Neural cell (in vitro differentiated cells): ENCODE results near the gene KLF12. TPM values are rescaled to one million over a fixed set of nuclear protein-coding genes. Genes with fewer than 3 reads are reported as not detected.

ENCODE experiments used
- H2AFZ ChIP-seq: fragments of 200-600, 300-800 bp; sonication (generic), shearing (Covaris generic); 2 replicates; pipeline ENCODE4 v1.6.0; 2014; ENCODE audit warnings: low read depth, mild to moderate bottlenecking, antibody characterized with exemption, low read length, moderate library complexity
- H3F3A ChIP-seq: fragments of 200-600 bp; shearing (Covaris generic); 2 replicates; pipeline ENCODE4 v1.6.1; 2016; ENCODE audit warnings: mild to moderate bottlenecking, moderate library complexity, mixed read lengths, antibody characterized with exemption, low read length; ENCODE audit not compliant: insufficient read depth, poor library complexity, severe bottlenecking
- H3K27ac ChIP-seq: fragments of 200-600, 300-800 bp; sonication (generic), shearing (Covaris generic); 2 replicates; pipeline ENCODE4 v1.5.1; 2014; ENCODE audit warnings: mild to moderate bottlenecking, low read length, moderate library complexity
- H3K27me3 ChIP-seq: fragments of 300-800, 200-600 bp; sonication (generic), shearing (Covaris generic); 2 replicates; pipeline ENCODE4 v1.6.0; 2014; ENCODE audit warnings: mild to moderate bottlenecking, low read depth, low read length, moderate library complexity; ENCODE audit not compliant: insufficient read depth
- H3K36me3 ChIP-seq: fragments of 300-800, 200-600 bp; sonication (generic), shearing (Covaris generic); 2 replicates; pipeline ENCODE4 v1.5.1; 2014; ENCODE audit warnings: mild to moderate bottlenecking, antibody characterized with exemption, low read length, moderate library complexity; ENCODE audit not compliant: insufficient read depth
- H3K4me2 ChIP-seq: fragments of 300-800, 200-600 bp; sonication (generic), shearing (Covaris generic); 2 replicates; pipeline ENCODE4 v1.6.0; 2014; ENCODE audit warnings: mild to moderate bottlenecking, low read length
- H3K4me3 ChIP-seq: fragments of 300-800, 200-600 bp; sonication (generic), shearing (Covaris generic); 2 replicates; pipeline ENCODE4 v1.5.1; 2014; ENCODE audit warnings: mild to moderate bottlenecking, low read length, moderate library complexity
- H3K79me2 ChIP-seq: fragments of 200-600 bp; shearing (Covaris generic); replicated peaks from 2 replicates; pipeline ENCODE4 v1.6.0; 2014; ENCODE audit warnings: mild to moderate bottlenecking, low read length, moderate library complexity; ENCODE audit not compliant: insufficient read depth
- H3K9ac ChIP-seq: fragments of 300-800, 200-600 bp; sonication (generic), shearing (Covaris generic); 2 replicates; pipeline ENCODE4 v1.6.1; 2016; ENCODE audit warnings: mild to moderate bottlenecking, low read length, mixed read lengths
- H3K9me2 ChIP-seq: fragments of 200-600 bp; shearing (Covaris generic); 2 replicates; pipeline ENCODE4 v1.6.1; 2016; ENCODE audit warnings: mild to moderate bottlenecking, low read length, mixed read lengths; ENCODE audit not compliant: insufficient read depth
- H3K9me3 ChIP-seq: fragments of 200-600, 300-800 bp; sonication (generic), shearing (Covaris generic); 2 replicates; pipeline ENCODE4 v1.6.1; 2016; ENCODE audit warnings: mild to moderate bottlenecking, mixed run types, low read length, moderate library complexity, mixed read lengths
- H4K20me1 ChIP-seq: fragments of 200-600 bp; shearing (Covaris generic); 2 replicates; pipeline ENCODE4 v1.6.1; 2016; ENCODE audit warnings: mild to moderate bottlenecking, mixed run types; ENCODE audit not compliant: insufficient read depth
- EP300 ChIP-seq: fragments of 450-650 bp; conservative IDR thresholded peaks from 2 replicates; pipeline ENCODE4 v1.6.1; 2014; ENCODE audit warnings: antibody characterized with exemption, mild to moderate bottlenecking, moderate library complexity; ENCODE audit not compliant: poor library complexity, severe bottlenecking
- EZH2 ChIP-seq: fragments of 200-600, 300-800 bp; shearing (Covaris generic), sonication (generic); IDR thresholded peaks from 2 replicates; pipeline ENCODE4 v1.6.1; 2014; ENCODE audit warnings: antibody characterized with exemption, low read length, borderline replicate concordance, mild to moderate bottlenecking; ENCODE audit not compliant: insufficient read depth, poor library complexity, severe bottlenecking
- MXI1 ChIP-seq: fragments of 450-650 bp; conservative IDR thresholded peaks from 2 replicates; pipeline ENCODE4 v1.6.1; 2014; ENCODE audit warnings: antibody characterized with exemption, mild to moderate bottlenecking; ENCODE audit not compliant: poor library complexity, severe bottlenecking
- POLR2AphosphoS5 ChIP-seq: IDR thresholded peaks from 2 replicates; pipeline ENCODE4 v1.6.1; 2012
- RAD21 ChIP-seq: fragments of 450-650 bp; conservative IDR thresholded peaks from 2 replicates; pipeline ENCODE4 v1.6.1; 2014; ENCODE audit warnings: antibody characterized with exemption, mild to moderate bottlenecking, moderate library complexity
- REST ChIP-seq: IDR thresholded peaks from 2 replicates; pipeline ENCODE4 v1.6.1; 2012; ENCODE audit warnings: borderline replicate concordance
- SMC3 ChIP-seq: fragments of 450-650 bp; conservative IDR thresholded peaks from 2 replicates; pipeline ENCODE4 v1.6.1; 2014; ENCODE audit warnings: antibody characterized with exemption, mild to moderate bottlenecking, moderate library complexity; ENCODE audit not compliant: poor library complexity
- TAF1 ChIP-seq: IDR thresholded peaks from 2 replicates; pipeline ENCODE4 v1.6.1; 2012; ENCODE audit warnings: low read depth
- polyA plus RNA-seq: library from polyadenylated mRNA; depleted of rRNA; stranded (reverse); fragments of >200 nt; gene quantifications from 2 replicates; pipeline ENCODE4 v1.2.3, GENCODE V29; 2014
- TF ChIP-seq, protein P1 (sequence below): fragments of 450-650 bp; IDR thresholded peaks from 2 replicates; pipeline ENCODE4 v1.5.1; 2014; ENCODE audit warnings: antibody characterized with exemption, mild to moderate bottlenecking, moderate library complexity; ENCODE audit not compliant: poor library complexity, severe bottlenecking

Gene KLF12
- polyA plus RNA-seq, 1 donor from 2014 or later: 53.5 TPM

- no peaks in the 10 kb centered on the region for H4K20me1 ChIP-seq
Measured at GRCh38 chr13:74103196-74103595, 31.0 kb downstream of the KLF12 start.

GRCh38 chr13:74102691-74103090 lies 31.5 kb downstream of the KLF12 start:
- Histone ChIP-seq H3K4me2 (no peak overlapping the region), H3K9me2 (no peaks in the 10 kb centered on the region), H4K20me1 (no peaks in the 10 kb centered on the region), H3K4me3 (no peak overlapping the region), H3K79me2 (peaks cover 93% of the 10 kb centered on the region), H3K36me3 (no peaks in the 10 kb centered on the region), H3K27me3 (no peaks in the 10 kb centered on the region), H3F3A (no peaks in the 10 kb centered on the region), H2AFZ (no peak overlapping the region), H3K9ac (no peak overlapping the region), H3K27ac (no peak overlapping the region), H3K9me3 (no peaks in the 10 kb centered on the region)
- TF ChIP-seq EP300 (no peak), RAD21 (no peak), EZH2 (no peak), TAF1 (no peak), POLR2AphosphoS5 (no peak), REST (no peak), SMC3 (no peak)
- TF ChIP-seq, protein P1, sequence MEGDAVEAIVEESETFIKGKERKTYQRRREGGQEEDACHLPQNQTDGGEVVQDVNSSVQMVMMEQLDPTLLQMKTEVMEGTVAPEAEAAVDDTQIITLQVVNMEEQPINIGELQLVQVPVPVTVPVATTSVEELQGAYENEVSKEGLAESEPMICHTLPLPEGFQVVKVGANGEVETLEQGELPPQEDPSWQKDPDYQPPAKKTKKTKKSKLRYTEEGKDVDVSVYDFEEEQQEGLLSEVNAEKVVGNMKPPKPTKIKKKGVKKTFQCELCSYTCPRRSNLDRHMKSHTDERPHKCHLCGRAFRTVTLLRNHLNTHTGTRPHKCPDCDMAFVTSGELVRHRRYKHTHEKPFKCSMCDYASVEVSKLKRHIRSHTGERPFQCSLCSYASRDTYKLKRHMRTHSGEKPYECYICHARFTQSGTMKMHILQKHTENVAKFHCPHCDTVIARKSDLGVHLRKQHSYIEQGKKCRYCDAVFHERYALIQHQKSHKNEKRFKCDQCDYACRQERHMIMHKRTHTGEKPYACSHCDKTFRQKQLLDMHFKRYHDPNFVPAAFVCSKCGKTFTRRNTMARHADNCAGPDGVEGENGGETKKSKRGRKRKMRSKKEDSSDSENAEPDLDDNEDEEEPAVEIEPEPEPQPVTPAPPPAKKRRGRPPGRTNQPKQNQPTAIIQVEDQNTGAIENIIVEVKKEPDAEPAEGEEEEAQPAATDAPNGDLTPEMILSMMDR: no peak

More at GRCh38 chr13:74103196-74103595, 31.0 kb downstream of the KLF12 start:
- H3K9ac ChIP-seq: no peak overlapping the region
- H3K36me3 ChIP-seq: no peaks in the 10 kb centered on the region
- H2AFZ ChIP-seq: no peak overlapping the region
- H3F3A ChIP-seq: no peaks in the 10 kb centered on the region
- no peaks in the 10 kb centered on the region for H3K27me3 ChIP-seq
- H3K79me2 ChIP-seq: peaks cover 93% of the 10 kb centered on the region
- TF ChIP-seq POLR2AphosphoS5: no peak
- TF ChIP-seq EP300: no peak
- TF ChIP-seq RAD21: no peak
- TF ChIP-seq EZH2: no peak
- TF ChIP-seq SMC3: no peak
- TF ChIP-seq TAF1: no peak
- no peak for TF ChIP-seq REST
- no peak for TF ChIP-seq MXI1
- TF ChIP-seq, protein P1: no peak
- H3K9me3 ChIP-seq: no peaks in the 10 kb centered on the region
- no peak overlapping the region for H3K4me2 ChIP-seq
- H3K27ac ChIP-seq: no peak overlapping the region
- no peaks in the 10 kb centered on the region for H3K9me2 ChIP-seq
- no peak overlapping the region for H3K4me3 ChIP-seq
